Suprapubic skin (tissue), 4 donors: ENCODE measurements around the gene SLC6A12.

ENCODE experiments used
- CTCF ChIP-seq, 2 donors: fragments of 200-600 bp in 1 of 2; fragments of 450-650 bp in 1 of 2; sonication (generic) in 1 of 2; IDR thresholded peaks; one replicate each; pipeline ENCODE4 v1.5.1; 2016 to 2019; ENCODE audit warnings: antibody characterized with exemption in 2 of 2, mild to moderate bottlenecking in 1 of 2, moderate library complexity in 1 of 2
- POLR2A ChIP-seq, 2 donors: fragments of 450-650 bp; IDR thresholded peaks; one replicate each; pipeline ENCODE4 v1.6.1; 2017; ENCODE audit warnings: antibody characterized with exemption in 2 of 2, mild to moderate bottlenecking in 2 of 2, moderate library complexity in 2 of 2
- POLR2AphosphoS5 ChIP-seq, 3 donors: sonication (generic); formaldehyde crosslinking; IDR thresholded peaks; one replicate each; pipeline ENCODE4 v1.6.1; 2017; ENCODE audit warnings: antibody characterized with exemption in 3 of 3

GRCh38 chr12:172732-173161 is 41.2 kb downstream of the SLC6A12 start:
- TF ChIP-seq POLR2A (IDR thresholded peaks at IDR 0.05): no peak
- no peak for TF ChIP-seq CTCF (IDR thresholded peaks at IDR 0.05)
- TF ChIP-seq POLR2AphosphoS5 (IDR thresholded peaks at IDR 0.05): no peak
